Panc1 (cell line): Measurements from ENCODE around the gene PRR36. TPM values are rescaled to one million over a fixed set of nuclear protein-coding genes. Genes with fewer than 3 reads are reported as not detected.

Experiments
- ATAC-seq: fragments of 200-7000 bp; cut with Tn5 transposase; 2 replicates; pipeline ENCODE4 v1.9.1; 2020; ENCODE audit warnings: mild to moderate bottlenecking, moderate library complexity
- BruUV-seq: library from RNA; stranded (reverse); fragments of 400-500 nt; replicated peaks from 2 replicates; lab custom pipeline; 2021; lab: Mats Ljungman, UMichigan
- CTCF ChIA-PET: fragments of 300-600 bp; sonication (Branson Sonifier 250); formaldehyde crosslinking; loops from one replicate; lab custom pipeline; 2022; ENCODE audit warnings: antibody characterized with exemption; lab: Charles Lee
- POLR2A ChIA-PET: fragments of 300-600 bp; sonication (Branson Sonifier 250); formaldehyde crosslinking; loops from one replicate; lab custom pipeline; 2022; ENCODE audit warnings: antibody characterized with exemption; lab: Charles Lee
- DNase-seq: peaks from one replicate; pipeline ENCODE4 v3.0.0-alpha.2; 2010; ENCODE audit warnings: low read depth, low spot score
- H3K27ac ChIP-seq: 2 replicates; pipeline ENCODE4 v1.5.1; 2011; ENCODE audit warnings: mild to moderate bottlenecking, low read length, inconsistent platforms
- H3K27me3 ChIP-seq: fragments of 200-500 bp; sonication (Bioruptor generic); 2 replicates; pipeline ENCODE4 v1.6.0; 2014; ENCODE audit warnings: low read length, inconsistent platforms; ENCODE audit not compliant: control insufficient read depth, insufficient read depth
- H3K36me3 ChIP-seq: fragments of 200-500 bp; sonication (Bioruptor generic); 2 replicates; pipeline ENCODE4 v1.5.1; 2014; ENCODE audit warnings: inconsistent platforms, mild to moderate bottlenecking, low read length, moderate library complexity; ENCODE audit not compliant: control insufficient read depth, insufficient read depth
- H3K4me1 ChIP-seq: 2 replicates; pipeline ENCODE4 v1.5.1; 2011; ENCODE audit warnings: inconsistent platforms, mild to moderate bottlenecking, low read length, moderate library complexity; ENCODE audit not compliant: control insufficient read depth, insufficient read depth
- H3K4me3 ChIP-seq, 2 experiments: 2 replicates each; pipeline ENCODE4 v1.5.1; 2011 to 2012; ENCODE audit warnings: low read depth in 2 of 2, low read length in 2 of 2, mild to moderate bottlenecking in 2 of 2, inconsistent platforms in 1 of 2, moderate library complexity in 1 of 2
- H3K9me3 ChIP-seq: fragments of 200-500 bp; sonication (Bioruptor generic); 2 replicates; pipeline ENCODE4 v1.5.1; 2014; ENCODE audit warnings: low read depth, mild to moderate bottlenecking, inconsistent platforms, low read length, moderate library complexity; ENCODE audit not compliant: control insufficient read depth, insufficient read depth
- CTCF ChIP-seq: fragments of 450-650 bp; IDR thresholded peaks from 2 replicates; pipeline ENCODE4 v1.5.1; 2017; ENCODE audit warnings: mild to moderate bottlenecking
- POLR2AphosphoS5 ChIP-seq: IDR thresholded peaks from 2 replicates; pipeline ENCODE4 v1.6.1; 2012; ENCODE audit warnings: mild to moderate bottlenecking, low read depth, low read length, moderate library complexity
- REST ChIP-seq, 2 experiments: IDR thresholded peaks; 2 replicates each; pipeline ENCODE4 v1.6.1; 2011 to 2012; ENCODE audit warnings: low read depth in 2 of 2, control low read depth in 1 of 2, low read length in 1 of 2, mild to moderate bottlenecking in 1 of 2, moderate library complexity in 1 of 2; ENCODE audit not compliant: insufficient read depth in 1 of 2
- SIN3A ChIP-seq: IDR thresholded peaks from 2 replicates; pipeline ENCODE4 v1.6.1; 2012; ENCODE audit warnings: low read depth, mild to moderate bottlenecking, low read length, moderate library complexity, borderline replicate concordance; ENCODE audit not compliant: insufficient read depth
- TCF7L2 ChIP-seq: IDR thresholded peaks from 2 replicates; pipeline ENCODE4 v1.6.1; 2011; ENCODE audit warnings: mild to moderate bottlenecking, low read depth, low read length, inconsistent platforms
- in situ Hi-C: cut with HindIII; loops from 2 replicates; pipeline ENCODE4 v1.10.0; 2016; ENCODE audit warnings: low sequenced_read_pairs, low pct_unique_long_range_greater_than_20kb
- intact Hi-C: fragments of 100-400 bp; cut with micrococcal nuclease; formaldehyde crosslinking; loops from one replicate; pipeline ENCODE4 v1.10.0; 2022; ENCODE audit not compliant: unreplicated experiment
- total RNA-seq: library from RNA; stranded (reverse); gene quantifications from one replicate; pipeline ENCODE4 v1.2.1, GENCODE V29; 2021; ENCODE audit not compliant: unreplicated experiment

Gene PRR36
- total RNA-seq, 1 experiment from 2014 or later = 3.7 TPM

GRCh38 chr19:7912144-7912696, 38.0 kb upstream of the PRR36 start:
- in situ Hi-C loops = no loop called here
- ATAC-seq (no peak), DNase-seq (no peak)
- no TSS peak for BruUV-seq
- H3K27ac ChIP-seq = no peak overlapping the region
- no peak overlapping the region for H3K4me3 ChIP-seq
- POLR2A ChIA-PET = no interaction called here
- H3K9me3 ChIP-seq = no peaks in the 10 kb centered on the region
- no peak for TF ChIP-seq REST (IDR thresholded peaks at IDR 0.05; ENCODE audit: insufficient read depth in 1 of 2, low read depth in 2 of 2, low read length in 1 of 2)
- TF ChIP-seq POLR2AphosphoS5 = no peak
- TF ChIP-seq SIN3A = no peak
- TF ChIP-seq CTCF = no peak
- no peak for TF ChIP-seq TCF7L2
- no peaks in the 10 kb centered on the region for H3K36me3 ChIP-seq
- peaks cover 10% of the 10 kb centered on the region for H3K4me1 ChIP-seq
- intact Hi-C loops = no loop called here
- H3K27me3 ChIP-seq = no peaks in the 10 kb centered on the region
- CTCF ChIA-PET = interaction anchor here (0.6 kb wide), 1 partner anchor 12 kb away, joined by 4 read pairs; no protein-coding TSS in a partner anchor

- TF ChIP-seq CTCF (no peak), POLR2AphosphoS5 (no peak), SIN3A (no peak), REST (IDR thresholded peaks at IDR 0.05; ENCODE audit: insufficient read depth in 1 of 2, low read depth in 2 of 2, low read length in 1 of 2) (no peak), TCF7L2 (no peak)
- Histone ChIP-seq H3K27ac (no peak overlapping the region), H3K27me3 (no peaks in the 10 kb centered on the region), H3K4me3 (no peak overlapping the region), H3K36me3 (no peaks in the 10 kb centered on the region), H3K4me1 (peaks cover 10% of the 10 kb centered on the region), H3K9me3 (no peaks in the 10 kb centered on the region)
- POLR2A ChIA-PET = no interaction called here
- no TSS peak for BruUV-seq
- DNase-seq = no peak
- in situ Hi-C loops (no loop called here), intact Hi-C loops (no loop called here)
- CTCF ChIA-PET = interaction anchor here (0.6 kb wide), 1 partner anchor 13 kb away, joined by 4 read pairs; no protein-coding TSS in a partner anchor
- ATAC-seq = no peak
These were observed 37.4 kb upstream of the PRR36 start for GRCh38 chr19:7911508-7912143.
